Adrenal gland (tissue), 5 donors: ENCODE results near the gene TSPAN5.

ENCODE experiments used
- POLR2A ChIP-seq, 2 donors: fragments of 450-650 bp; IDR thresholded peaks; one replicate each; pipeline ENCODE4 v1.6.1; 2017; ENCODE audit warnings: antibody characterized with exemption in 2 of 2, mild to moderate bottlenecking in 2 of 2, moderate library complexity in 1 of 2
- TF ChIP-seq, protein P1 (sequence below), 6 experiments: fragments of 450-650 bp in 4 of 6; fragments of 200-600 bp in 2 of 6; sonication (generic) in 1 of 6; IDR thresholded peaks; 1 replicate in 5 of 6; 2 replicates in 1 of 6; pipeline versions ENCODE4 v1.5.1 to v1.8.0; 2016 to 2021; ENCODE audit warnings: antibody characterized with exemption in 6 of 6, mild to moderate bottlenecking in 2 of 6, moderate library complexity in 1 of 6
- donor health status: DM: no; HTN: no; CAD: no.

DNA sequence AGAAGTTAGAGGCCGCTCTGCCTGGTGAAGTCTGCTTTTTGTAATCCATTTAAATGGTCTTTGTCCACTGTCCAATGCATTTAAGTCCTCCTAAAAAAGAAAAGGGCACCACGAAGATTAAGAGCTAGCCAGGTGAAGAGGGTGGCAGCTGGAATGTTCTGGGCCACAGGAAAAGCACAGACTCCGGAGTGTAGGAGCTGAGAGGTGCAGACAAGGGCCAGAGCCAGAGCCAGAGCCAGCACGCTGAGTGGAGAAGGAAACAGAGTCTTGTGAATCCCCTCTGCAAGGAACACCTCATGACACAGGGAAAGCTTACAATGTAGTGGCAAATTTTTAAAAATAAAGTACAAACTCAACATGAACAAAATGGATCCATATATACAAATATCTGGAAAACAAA, 83.6 kb downstream of the TSPAN5 start:
- TF ChIP-seq, protein P1, sequence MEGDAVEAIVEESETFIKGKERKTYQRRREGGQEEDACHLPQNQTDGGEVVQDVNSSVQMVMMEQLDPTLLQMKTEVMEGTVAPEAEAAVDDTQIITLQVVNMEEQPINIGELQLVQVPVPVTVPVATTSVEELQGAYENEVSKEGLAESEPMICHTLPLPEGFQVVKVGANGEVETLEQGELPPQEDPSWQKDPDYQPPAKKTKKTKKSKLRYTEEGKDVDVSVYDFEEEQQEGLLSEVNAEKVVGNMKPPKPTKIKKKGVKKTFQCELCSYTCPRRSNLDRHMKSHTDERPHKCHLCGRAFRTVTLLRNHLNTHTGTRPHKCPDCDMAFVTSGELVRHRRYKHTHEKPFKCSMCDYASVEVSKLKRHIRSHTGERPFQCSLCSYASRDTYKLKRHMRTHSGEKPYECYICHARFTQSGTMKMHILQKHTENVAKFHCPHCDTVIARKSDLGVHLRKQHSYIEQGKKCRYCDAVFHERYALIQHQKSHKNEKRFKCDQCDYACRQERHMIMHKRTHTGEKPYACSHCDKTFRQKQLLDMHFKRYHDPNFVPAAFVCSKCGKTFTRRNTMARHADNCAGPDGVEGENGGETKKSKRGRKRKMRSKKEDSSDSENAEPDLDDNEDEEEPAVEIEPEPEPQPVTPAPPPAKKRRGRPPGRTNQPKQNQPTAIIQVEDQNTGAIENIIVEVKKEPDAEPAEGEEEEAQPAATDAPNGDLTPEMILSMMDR (IDR thresholded peaks at IDR 0.05), result no peak
- no peak for TF ChIP-seq POLR2A (IDR thresholded peaks at IDR 0.05)
